T47D (cell line): ENCODE measurements around the gene DNAJC30.

Experiments
- DNase-seq, 2 experiments: peaks; one replicate each; pipeline versions ENCODE4 v3.0.0 to v3.0.0-alpha.2; 2011 to 2012; ENCODE audit warnings: low read depth in 1 of 2, low spot score in 1 of 2
- JUND ChIP-seq: IDR thresholded peaks from 2 replicates; pipeline ENCODE4 v1.6.1; 2012; ENCODE audit warnings: low read depth
- in situ Hi-C: cut with HindIII; loops from 2 replicates; pipeline ENCODE4 v1.10.0; 2016; ENCODE audit warnings: low sequenced_read_pairs, low pct_unique_long_range_greater_than_20kb

DNAJC30 gene

GRCh38 chr7:73704640-73705550, 21.6 kb upstream of the DNAJC30 start:
- TF ChIP-seq JUND = no peak
- in situ Hi-C loops = no loop called here
- DNase-seq = no peak

- in situ Hi-C loops = no loop called here
- no peak for DNase-seq
- no peak for TF ChIP-seq JUND
Measured at GRCh38 chr7:73703757-73704639, 20.7 kb upstream of the DNAJC30 start.

GRCh38 chr7:73703225-73703624, 20.0 kb upstream of the DNAJC30 start:
- DNase-seq = no peak
- no peak for TF ChIP-seq JUND
- in situ Hi-C loops = no loop called here

- in situ Hi-C loops = no loop called here
- no peak for DNase-seq
- no peak for TF ChIP-seq JUND
Measured at GRCh38 chr7:73702665-73703064, 19.4 kb upstream of the DNAJC30 start.

DNA sequence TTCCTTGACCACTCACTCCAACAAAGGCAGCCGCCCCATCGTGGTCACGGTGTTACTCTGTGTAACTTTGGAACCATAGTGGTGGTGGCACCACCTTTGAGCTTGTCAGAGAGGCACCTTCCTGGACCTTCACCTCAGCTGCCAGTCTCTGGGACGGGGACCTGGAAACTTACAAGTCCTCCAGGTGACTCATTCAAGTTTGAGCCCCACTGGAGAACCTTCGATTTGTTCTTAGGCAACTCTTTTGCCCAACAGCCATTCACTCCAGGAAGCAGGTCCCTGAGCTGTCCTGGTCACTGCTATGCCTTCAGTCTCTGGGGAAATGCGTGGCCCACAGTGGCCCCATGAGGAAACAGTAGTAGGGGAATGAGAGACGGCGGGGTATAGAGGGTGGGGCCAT, 19.0 kb upstream of the DNAJC30 start:
- no peak for TF ChIP-seq JUND
- in situ Hi-C loops = no loop called here
- DNase-seq = no peak

GRCh38 chr7:73701357-73701995, 18.2 kb upstream of the DNAJC30 start:
- peak; percentile 53 to 76 for DNase-seq
- in situ Hi-C loops = no loop called here
- no peak for TF ChIP-seq JUND

DNA sequence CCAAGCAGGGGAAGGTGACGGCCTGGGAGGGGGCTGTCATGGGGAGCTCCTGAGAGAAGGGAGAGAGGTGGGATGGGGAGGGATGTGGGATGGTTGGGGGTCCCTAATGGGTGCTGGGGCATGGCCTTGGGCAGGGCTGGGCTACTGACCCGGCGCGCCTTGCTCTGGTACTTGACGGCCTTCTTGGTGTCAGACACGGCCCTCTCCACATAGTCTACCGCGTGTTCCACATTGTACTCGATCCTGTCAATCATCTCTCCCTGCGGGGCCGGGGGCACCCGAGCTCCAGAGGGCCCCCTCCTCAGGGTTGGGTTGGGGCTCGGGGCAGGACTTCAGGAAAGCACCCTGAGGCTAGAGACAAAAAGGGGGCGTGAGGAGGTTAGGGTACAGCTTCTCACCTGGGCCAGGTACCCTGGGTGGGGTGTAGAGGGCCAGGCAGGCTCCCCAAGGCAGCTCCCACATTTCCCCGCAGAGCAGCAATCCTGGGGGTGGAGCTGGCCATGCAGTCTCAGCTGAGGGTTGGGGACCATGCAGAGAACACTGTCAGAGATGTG, 17.4 kb upstream of the DNAJC30 start:
- in situ Hi-C loops = no loop called here
- no peak for TF ChIP-seq JUND
- no peak for DNase-seq

DNA sequence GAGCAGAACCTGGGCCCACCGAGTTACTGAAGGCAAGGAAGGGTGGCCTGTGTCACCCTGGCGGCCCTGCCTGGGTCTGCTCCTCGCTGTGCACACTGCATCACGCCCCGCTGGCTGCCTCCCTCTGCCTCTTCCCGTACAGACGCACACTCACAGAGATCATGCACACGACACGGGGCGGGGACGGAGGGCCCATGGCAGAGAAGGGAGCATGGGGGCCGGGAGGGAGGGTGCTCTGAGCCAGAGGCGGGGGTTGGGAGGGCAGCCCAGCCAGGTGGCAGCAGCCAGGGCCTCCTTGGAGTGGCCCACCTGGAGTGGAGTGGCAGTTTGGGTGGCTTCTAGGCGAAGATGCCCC, 16.8 kb upstream of the DNAJC30 start:
- in situ Hi-C loops = no loop called here
- DNase-seq = no peak
- no peak for TF ChIP-seq JUND

GRCh38 chr7:73699370-73700068, 16.3 kb upstream of the DNAJC30 start:
- in situ Hi-C loops = no loop called here
- DNase-seq = no peak
- TF ChIP-seq JUND = no peak

DNA sequence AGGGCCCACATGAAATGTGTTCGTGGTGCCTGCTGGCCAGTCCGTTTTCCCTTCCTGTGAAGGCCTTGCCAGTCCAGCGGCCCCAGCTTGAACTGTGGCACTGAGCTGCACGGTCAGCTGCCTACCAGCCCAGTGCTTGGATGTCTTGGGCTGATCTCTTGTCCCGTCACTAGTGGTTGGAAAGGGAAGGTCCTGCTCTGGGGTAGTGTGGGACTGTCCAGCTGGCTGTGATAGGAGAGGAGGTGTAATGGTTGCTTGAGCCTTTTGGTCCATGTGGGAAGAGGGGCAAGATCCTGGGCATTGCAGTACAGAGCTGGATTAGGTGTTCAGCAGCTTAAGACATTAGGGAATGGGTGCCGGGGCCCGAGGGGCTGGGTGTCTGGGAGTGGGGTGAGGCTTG, 15.2 kb upstream of the DNAJC30 start:
- in situ Hi-C loops = no loop called here
- DNase-seq = no peak
- no peak for TF ChIP-seq JUND

GRCh38 chr7:73696372-73696771, 13.1 kb upstream of the DNAJC30 start:
- no peak for TF ChIP-seq JUND
- in situ Hi-C loops = no loop called here
- DNase-seq = no peak

GRCh38 chr7:73690646-73691045, 7.4 kb upstream of the DNAJC30 start:
- no peak for TF ChIP-seq JUND
- DNase-seq = no peak
- in situ Hi-C loops = no loop called here
